GM12878 (cell line): ENCODE data around the gene CFAP53. TPM values are rescaled to one million over a fixed set of nuclear protein-coding genes. Genes with fewer than 3 reads are reported as not detected.

ENCODE experiments used
- BACH1 ChIP-seq: fragments of 450-650 bp; IDR thresholded peaks from 2 replicates; pipeline ENCODE4 v1.6.1; 2017; ENCODE audit warnings: mild to moderate bottlenecking, borderline replicate concordance
- BHLHE40 ChIP-seq, 2 experiments: fragments of 450-650 bp in 1 of 2; IDR thresholded peaks; 2 replicates each; pipeline ENCODE4 v1.6.1; 2011 to 2017; ENCODE audit warnings: low read depth in 2 of 2, borderline replicate concordance in 1 of 2, improper control_type of control experiment in 1 of 2, low read length in 1 of 2, mild to moderate bottlenecking in 1 of 2
- FOXM1 ChIP-seq: IDR thresholded peaks from 2 replicates; pipeline ENCODE4 v1.6.1; 2012; ENCODE audit warnings: low read depth, mild to moderate bottlenecking, inconsistent platforms, low read length, moderate library complexity
- GABPA ChIP-seq: IDR thresholded peaks from 2 replicates; pipeline ENCODE4 v1.6.1; 2014; ENCODE audit warnings: antibody characterized with exemption, low read depth, mild to moderate bottlenecking, inconsistent platforms
- HDAC2 ChIP-seq: fragments of 200-600 bp; sonication (generic); IDR thresholded peaks from 2 replicates; pipeline ENCODE4 v1.6.1; 2017
- HDGF ChIP-seq: fragments of 450-650 bp; IDR thresholded peaks from 2 replicates; pipeline ENCODE4 v1.6.1; 2016; ENCODE audit warnings: antibody characterized with exemption
- IRF4 ChIP-seq: IDR thresholded peaks from 2 replicates; pipeline ENCODE4 v1.6.1; 2011; ENCODE audit warnings: low read depth, low read length
- KAT2A ChIP-seq: conservative IDR thresholded peaks from 2 replicates; pipeline ENCODE4 v1.6.1; 2011; ENCODE audit warnings: low read depth, low read length; ENCODE audit not compliant: control insufficient read depth
- MXI1 ChIP-seq: fragments of 150-350 bp; IDR thresholded peaks from 2 replicates; pipeline ENCODE4 v1.6.1; 2011; ENCODE audit warnings: low read depth, mild to moderate bottlenecking, inconsistent platforms, low read length, improper control_type of control experiment
- NBN ChIP-seq: fragments of 450-650 bp; IDR thresholded peaks from 2 replicates; pipeline ENCODE4 v1.6.1; 2016
- NR2C1 ChIP-seq: fragments of 450-650 bp; IDR thresholded peaks from 2 replicates; pipeline ENCODE4 v1.6.1; 2017; ENCODE audit warnings: antibody characterized with exemption, mild to moderate bottlenecking, moderate library complexity
- RAD21 ChIP-seq: IDR thresholded peaks from 2 replicates; pipeline ENCODE4 v1.6.1; 2011; ENCODE audit warnings: mild to moderate bottlenecking, low read depth, low read length, moderate library complexity; ENCODE audit not compliant: insufficient read depth
- RBBP5 ChIP-seq: fragments of 200-600 bp; sonication (generic); conservative IDR thresholded peaks from 2 replicates; pipeline ENCODE4 v1.6.1; 2016
- SP1 ChIP-seq: IDR thresholded peaks from one replicate; pipeline ENCODE4 v1.6.1; 2011; ENCODE audit warnings: low read depth, low read length
- polyA plus RNA-seq, 11 experiments: library from polyadenylated mRNA; depleted of rRNA in 4 of 11; unstranded in 6 of 11; stranded (reverse) in 5 of 11; fragments of >200 nt; fragmentation: Nextera tagmentation in 4 of 11; fragmentation: Illumina TruSeq in 1 of 11; extraction: Ambion mirVana in 4 of 11; extraction: Trizol in 1 of 11; gene quantifications; 1 replicate in 1 of 11; 2 replicates in 10 of 11; pipeline versions ENCODE4 v1.2.1 to v1.2.3, GENCODE V29; 2011 to 2016; ENCODE audit warnings: inconsistent platforms in 2 of 11, missing spikeins in 2 of 11, low read depth in 1 of 11
- total RNA-seq, 4 experiments: library from RNA; depleted of rRNA in 3 of 4; stranded (reverse); fragments of >200 nt in 3 of 4; fragmentation: Illumina TruSeq in 1 of 4; extraction: Trizol in 1 of 4; gene quantifications; 2 replicates each; pipeline versions ENCODE4 v1.2.1 to v1.2.3, GENCODE V29; 2013 to 2021
- TF ChIP-seq, protein P1 (sequence below): IDR thresholded peaks from 2 replicates; pipeline ENCODE4 v1.6.1; 2012; ENCODE audit warnings: improper control_type of control experiment, low read depth, low read length; ENCODE audit not compliant: insufficient replicate concordance
- TF ChIP-seq, protein P2 (sequence below): IDR thresholded peaks from 2 replicates; pipeline ENCODE4 v1.6.1; 2012; ENCODE audit warnings: low read depth, low read length, improper control_type of control experiment
- TF ChIP-seq, protein P3 (sequence below): IDR thresholded peaks from 2 replicates; pipeline ENCODE4 v1.6.1; 2012; ENCODE audit warnings: mild to moderate bottlenecking, low read depth, low read length

CFAP53 gene
- total and polyA plus RNA-seq, 10 of the 15 experiments (the other 5 are each of a cell fraction or from before 2014, with no cell fraction given) = 0.05 to 0.31 (median 0.12) TPM; not detected in 1

DNA sequence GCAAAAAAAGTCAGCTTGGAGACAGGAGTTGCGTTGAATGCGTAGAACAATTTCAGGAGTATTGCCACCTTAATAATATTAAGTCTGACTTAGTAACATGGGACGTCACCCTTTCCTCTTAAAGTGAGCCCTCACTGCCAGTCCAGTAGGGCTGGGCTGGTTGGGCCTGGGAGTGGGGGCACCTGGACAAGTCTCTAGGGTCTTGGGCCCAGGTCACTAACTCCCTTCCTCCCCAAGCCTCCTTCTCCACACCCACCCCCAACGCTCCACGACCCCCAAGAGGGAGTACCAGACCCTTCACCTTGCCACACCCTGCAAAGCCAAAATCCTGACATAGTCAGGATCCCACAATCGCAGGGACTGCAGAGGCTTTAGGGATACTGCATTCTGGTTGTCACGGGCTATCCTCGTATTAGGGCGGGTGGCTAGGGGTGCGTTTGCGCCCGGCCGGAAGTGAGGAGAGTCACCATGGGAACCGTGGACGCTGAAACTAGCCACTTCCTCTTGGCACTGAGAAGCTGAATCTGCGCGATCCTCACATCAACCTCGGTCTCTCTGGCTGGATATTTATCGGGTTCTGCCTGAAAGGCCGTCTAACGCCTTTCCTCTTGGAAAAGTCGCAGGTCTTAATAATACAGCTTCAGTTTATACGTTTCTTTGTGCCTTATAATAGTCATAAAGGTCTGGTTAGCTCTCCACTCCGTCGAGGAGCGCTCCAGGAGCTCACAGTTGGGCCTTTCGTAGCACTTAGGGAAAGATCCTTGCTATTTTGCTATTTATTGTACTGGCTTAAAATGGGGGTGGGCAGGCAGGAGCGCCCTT, 31.5 kb upstream of the CFAP53 start (continued):
- TF ChIP-seq BHLHE40 (IDR thresholded peaks at IDR 0.05; ENCODE audit: borderline replicate concordance in 1 of 2, low read depth in 2 of 2, low read length in 1 of 2) (peak; percentile 52 to 68; a peak in 2 of 4 replicates), MXI1 (peak; percentile 93), KAT2A (no peak), FOXM1 (no peak), SP1 (no peak), HDGF (no peak; the same call in 1 of the 2 replicates), HDAC2 (no peak), RAD21 (no peak), NR2C1 (no peak), GABPA (peak; percentile 86), BACH1 (no peak), RBBP5 (no peak), NBN (0 out of 2 replicates have a peak, but pooled peaks have one; percentile 26), IRF4 (peak; percentile 67; the same call in 1 of the 2 replicates)
- TF ChIP-seq, protein P1, sequence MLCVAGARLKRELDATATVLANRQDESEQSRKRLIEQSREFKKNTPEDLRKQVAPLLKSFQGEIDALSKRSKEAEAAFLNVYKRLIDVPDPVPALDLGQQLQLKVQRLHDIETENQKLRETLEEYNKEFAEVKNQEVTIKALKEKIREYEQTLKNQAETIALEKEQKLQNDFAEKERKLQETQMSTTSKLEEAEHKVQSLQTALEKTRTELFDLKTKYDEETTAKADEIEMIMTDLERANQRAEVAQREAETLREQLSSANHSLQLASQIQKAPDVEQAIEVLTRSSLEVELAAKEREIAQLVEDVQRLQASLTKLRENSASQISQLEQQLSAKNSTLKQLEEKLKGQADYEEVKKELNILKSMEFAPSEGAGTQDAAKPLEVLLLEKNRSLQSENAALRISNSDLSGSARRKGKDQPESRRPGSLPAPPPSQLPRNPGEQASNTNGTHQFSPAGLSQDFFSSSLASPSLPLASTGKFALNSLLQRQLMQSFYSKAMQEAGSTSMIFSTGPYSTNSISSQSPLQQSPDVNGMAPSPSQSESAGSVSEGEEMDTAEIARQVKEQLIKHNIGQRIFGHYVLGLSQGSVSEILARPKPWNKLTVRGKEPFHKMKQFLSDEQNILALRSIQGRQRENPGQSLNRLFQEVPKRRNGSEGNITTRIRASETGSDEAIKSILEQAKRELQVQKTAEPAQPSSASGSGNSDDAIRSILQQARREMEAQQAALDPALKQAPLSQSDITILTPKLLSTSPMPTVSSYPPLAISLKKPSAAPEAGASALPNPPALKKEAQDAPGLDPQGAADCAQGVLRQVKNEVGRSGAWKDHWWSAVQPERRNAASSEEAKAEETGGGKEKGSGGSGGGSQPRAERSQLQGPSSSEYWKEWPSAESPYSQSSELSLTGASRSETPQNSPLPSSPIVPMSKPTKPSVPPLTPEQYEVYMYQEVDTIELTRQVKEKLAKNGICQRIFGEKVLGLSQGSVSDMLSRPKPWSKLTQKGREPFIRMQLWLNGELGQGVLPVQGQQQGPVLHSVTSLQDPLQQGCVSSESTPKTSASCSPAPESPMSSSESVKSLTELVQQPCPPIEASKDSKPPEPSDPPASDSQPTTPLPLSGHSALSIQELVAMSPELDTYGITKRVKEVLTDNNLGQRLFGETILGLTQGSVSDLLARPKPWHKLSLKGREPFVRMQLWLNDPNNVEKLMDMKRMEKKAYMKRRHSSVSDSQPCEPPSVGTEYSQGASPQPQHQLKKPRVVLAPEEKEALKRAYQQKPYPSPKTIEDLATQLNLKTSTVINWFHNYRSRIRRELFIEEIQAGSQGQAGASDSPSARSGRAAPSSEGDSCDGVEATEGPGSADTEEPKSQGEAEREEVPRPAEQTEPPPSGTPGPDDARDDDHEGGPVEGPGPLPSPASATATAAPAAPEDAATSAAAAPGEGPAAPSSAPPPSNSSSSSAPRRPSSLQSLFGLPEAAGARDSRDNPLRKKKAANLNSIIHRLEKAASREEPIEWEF = no peak
- TF ChIP-seq, protein P2, sequence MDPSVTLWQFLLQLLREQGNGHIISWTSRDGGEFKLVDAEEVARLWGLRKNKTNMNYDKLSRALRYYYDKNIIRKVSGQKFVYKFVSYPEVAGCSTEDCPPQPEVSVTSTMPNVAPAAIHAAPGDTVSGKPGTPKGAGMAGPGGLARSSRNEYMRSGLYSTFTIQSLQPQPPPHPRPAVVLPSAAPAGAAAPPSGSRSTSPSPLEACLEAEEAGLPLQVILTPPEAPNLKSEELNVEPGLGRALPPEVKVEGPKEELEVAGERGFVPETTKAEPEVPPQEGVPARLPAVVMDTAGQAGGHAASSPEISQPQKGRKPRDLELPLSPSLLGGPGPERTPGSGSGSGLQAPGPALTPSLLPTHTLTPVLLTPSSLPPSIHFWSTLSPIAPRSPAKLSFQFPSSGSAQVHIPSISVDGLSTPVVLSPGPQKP = peak; percentile 91
- TF ChIP-seq, protein P3, sequence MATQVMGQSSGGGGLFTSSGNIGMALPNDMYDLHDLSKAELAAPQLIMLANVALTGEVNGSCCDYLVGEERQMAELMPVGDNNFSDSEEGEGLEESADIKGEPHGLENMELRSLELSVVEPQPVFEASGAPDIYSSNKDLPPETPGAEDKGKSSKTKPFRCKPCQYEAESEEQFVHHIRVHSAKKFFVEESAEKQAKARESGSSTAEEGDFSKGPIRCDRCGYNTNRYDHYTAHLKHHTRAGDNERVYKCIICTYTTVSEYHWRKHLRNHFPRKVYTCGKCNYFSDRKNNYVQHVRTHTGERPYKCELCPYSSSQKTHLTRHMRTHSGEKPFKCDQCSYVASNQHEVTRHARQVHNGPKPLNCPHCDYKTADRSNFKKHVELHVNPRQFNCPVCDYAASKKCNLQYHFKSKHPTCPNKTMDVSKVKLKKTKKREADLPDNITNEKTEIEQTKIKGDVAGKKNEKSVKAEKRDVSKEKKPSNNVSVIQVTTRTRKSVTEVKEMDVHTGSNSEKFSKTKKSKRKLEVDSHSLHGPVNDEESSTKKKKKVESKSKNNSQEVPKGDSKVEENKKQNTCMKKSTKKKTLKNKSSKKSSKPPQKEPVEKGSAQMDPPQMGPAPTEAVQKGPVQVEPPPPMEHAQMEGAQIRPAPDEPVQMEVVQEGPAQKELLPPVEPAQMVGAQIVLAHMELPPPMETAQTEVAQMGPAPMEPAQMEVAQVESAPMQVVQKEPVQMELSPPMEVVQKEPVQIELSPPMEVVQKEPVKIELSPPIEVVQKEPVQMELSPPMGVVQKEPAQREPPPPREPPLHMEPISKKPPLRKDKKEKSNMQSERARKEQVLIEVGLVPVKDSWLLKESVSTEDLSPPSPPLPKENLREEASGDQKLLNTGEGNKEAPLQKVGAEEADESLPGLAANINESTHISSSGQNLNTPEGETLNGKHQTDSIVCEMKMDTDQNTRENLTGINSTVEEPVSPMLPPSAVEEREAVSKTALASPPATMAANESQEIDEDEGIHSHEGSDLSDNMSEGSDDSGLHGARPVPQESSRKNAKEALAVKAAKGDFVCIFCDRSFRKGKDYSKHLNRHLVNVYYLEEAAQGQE = no peak
